Measurements from ENCODE around the gene FAM8A1. TPM values are rescaled to one million over a fixed set of nuclear protein-coding genes. Genes with fewer than 3 reads are reported as not detected.

The FAM8A1 gene
- total and polyA plus RNA-seq, 2 of the 13 experiments (the other 11 are each of a cell fraction or from before 2014, with no cell fraction given) = 30.5 to 34.3 TPM

DNA sequence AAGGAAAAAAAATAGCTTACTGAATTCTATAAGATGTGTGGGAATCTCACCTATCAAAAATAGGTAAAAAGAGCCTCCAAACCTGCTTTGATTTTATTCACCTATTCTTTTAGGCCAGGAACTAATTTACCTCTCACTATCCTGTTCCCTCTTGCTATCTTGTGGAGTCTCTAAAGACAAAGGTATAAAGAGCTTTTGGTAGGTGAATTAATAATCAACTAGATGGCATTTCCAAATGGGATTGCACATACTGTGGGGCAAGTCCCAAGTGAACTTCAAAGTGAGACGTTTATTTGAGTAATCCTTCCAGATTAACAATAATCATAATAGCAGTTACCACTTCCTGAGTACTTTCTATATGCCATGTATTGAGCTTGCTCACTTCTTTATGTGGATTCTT lies 2.8 kb downstream of the FAM8A1 start (continued):
- TF ChIP-seq ZNF883 (CRISPR knock-in tag; IDR thresholded peaks at IDR 0.05; ENCODE audit: not compliant biosample characterization) (no peak), RXRA (CRISPR knock-in tag; IDR thresholded peaks at IDR 0.05) (no peak), SP4 (CRISPR knock-in tag; IDR thresholded peaks at IDR 0.05) (no peak), CENPX (CRISPR knock-in tag; IDR thresholded peaks at IDR 0.05) (no peak), SMAD3 (CRISPR knock-in tag; IDR thresholded peaks at IDR 0.05) (no peak), ZKSCAN5 (CRISPR knock-in tag; IDR thresholded peaks at IDR 0.05) (no peak), GABPA (IDR thresholded peaks at IDR 0.05; ENCODE audit: low read depth, low read length) (no peak), GABPA (CRISPR knock-in tag; IDR thresholded peaks at IDR 0.05; ENCODE audit: low read depth) (0 out of 2 replicates have a peak, but pooled peaks have one; percentile 4), ZNF720 (CRISPR knock-in tag; IDR thresholded peaks at IDR 0.05) (no peak), TOPORS (CRISPR knock-in tag; IDR thresholded peaks at IDR 0.05) (no peak), ZMAT3 (CRISPR knock-in tag; conservative IDR thresholded peaks at IDR 0.05) (no peak), SMC3 (IDR thresholded peaks at IDR 0.05; ENCODE audit: low read length) (no peak), BRCA1 (CRISPR knock-in tag; IDR thresholded peaks at IDR 0.05) (no peak), TCF7L2 (IDR thresholded peaks at IDR 0.05; ENCODE audit: low read depth, low read length) (peak; percentile 85), TAF15 (IDR thresholded peaks at IDR 0.05; ENCODE audit: low read depth, low read length, poor library complexity, severe bottlenecking) (no peak), ZNF230 (CRISPR knock-in tag; IDR thresholded peaks at IDR 0.05) (no peak), SOX5 (CRISPR knock-in tag; IDR thresholded peaks at IDR 0.05; ENCODE audit: borderline replicate concordance) (peak; percentile 62; the same call in 1 of the 2 replicates), ARNTL (CRISPR knock-in tag; IDR thresholded peaks at IDR 0.05) (no peak), NFIC (IDR thresholded peaks at IDR 0.05; ENCODE audit: low read length) (peak; percentile 44; the same call in 1 of the 2 replicates), PCBP2 (optimal IDR thresholded peaks at IDR 0.05; ENCODE audit: low read depth, low read length, poor library complexity, severe bottlenecking) (no peak), ZNF33A (CRISPR knock-in tag; IDR thresholded peaks at IDR 0.05; ENCODE audit: borderline replicate concordance) (no peak), ELF4 (CRISPR knock-in tag; IDR thresholded peaks at IDR 0.05; ENCODE audit: borderline replicate concordance) (0 out of 2 replicates have a peak, but pooled peaks have one; percentile 36)
- TF ChIP-seq, protein P1, sequence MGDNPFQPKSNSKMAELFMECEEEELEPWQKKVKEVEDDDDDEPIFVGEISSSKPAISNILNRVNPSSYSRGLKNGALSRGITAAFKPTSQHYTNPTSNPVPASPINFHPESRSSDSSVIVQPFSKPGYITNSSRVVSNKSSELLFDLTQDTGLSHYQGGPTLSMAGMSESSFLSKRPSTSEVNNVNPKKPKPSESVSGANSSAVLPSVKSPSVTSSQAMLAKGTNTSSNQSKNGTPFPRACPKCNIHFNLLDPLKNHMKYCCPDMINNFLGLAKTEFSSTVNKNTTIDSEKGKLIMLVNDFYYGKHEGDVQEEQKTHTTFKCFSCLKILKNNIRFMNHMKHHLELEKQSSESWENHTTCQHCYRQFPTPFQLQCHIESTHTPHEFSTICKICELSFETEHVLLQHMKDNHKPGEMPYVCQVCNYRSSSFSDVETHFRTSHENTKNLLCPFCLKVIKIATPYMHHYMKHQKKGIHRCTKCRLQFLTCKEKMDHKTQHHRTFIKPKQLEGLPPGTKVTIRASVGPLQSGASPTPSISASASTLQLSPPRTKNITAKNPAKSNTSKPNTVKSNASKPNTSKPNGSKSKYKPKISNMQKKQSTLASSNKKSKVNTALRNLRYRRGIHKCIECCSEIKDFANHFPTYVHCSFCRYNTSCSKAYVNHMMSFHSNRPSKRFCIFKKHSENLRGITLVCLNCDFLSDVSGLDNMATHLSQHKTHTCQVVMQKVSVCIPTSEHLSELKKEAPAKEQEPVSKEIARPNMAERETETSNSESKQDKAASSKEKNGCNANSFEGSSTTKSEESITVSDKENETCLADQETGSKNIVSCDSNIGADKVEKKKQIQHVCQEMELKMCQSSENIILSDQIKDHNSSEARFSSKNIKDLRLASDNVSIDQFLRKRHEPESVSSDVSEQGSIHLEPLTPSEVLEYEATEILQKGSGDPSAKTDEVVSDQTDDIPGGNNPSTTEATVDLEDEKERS (CRISPR knock-in tag; IDR thresholded peaks at IDR 0.05) = no peak
- TF ChIP-seq, protein P2, sequence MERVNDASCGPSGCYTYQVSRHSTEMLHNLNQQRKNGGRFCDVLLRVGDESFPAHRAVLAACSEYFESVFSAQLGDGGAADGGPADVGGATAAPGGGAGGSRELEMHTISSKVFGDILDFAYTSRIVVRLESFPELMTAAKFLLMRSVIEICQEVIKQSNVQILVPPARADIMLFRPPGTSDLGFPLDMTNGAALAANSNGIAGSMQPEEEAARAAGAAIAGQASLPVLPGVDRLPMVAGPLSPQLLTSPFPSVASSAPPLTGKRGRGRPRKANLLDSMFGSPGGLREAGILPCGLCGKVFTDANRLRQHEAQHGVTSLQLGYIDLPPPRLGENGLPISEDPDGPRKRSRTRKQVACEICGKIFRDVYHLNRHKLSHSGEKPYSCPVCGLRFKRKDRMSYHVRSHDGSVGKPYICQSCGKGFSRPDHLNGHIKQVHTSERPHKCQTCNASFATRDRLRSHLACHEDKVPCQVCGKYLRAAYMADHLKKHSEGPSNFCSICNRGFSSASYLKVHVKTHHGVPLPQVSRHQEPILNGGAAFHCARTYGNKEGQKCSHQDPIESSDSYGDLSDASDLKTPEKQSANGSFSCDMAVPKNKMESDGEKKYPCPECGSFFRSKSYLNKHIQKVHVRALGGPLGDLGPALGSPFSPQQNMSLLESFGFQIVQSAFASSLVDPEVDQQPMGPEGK (CRISPR knock-in tag; IDR thresholded peaks at IDR 0.05) = no peak
- TF ChIP-seq, protein P3, sequence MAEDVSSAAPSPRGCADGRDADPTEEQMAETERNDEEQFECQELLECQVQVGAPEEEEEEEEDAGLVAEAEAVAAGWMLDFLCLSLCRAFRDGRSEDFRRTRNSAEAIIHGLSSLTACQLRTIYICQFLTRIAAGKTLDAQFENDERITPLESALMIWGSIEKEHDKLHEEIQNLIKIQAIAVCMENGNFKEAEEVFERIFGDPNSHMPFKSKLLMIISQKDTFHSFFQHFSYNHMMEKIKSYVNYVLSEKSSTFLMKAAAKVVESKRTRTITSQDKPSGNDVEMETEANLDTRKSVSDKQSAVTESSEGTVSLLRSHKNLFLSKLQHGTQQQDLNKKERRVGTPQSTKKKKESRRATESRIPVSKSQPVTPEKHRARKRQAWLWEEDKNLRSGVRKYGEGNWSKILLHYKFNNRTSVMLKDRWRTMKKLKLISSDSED (CRISPR knock-in tag; IDR thresholded peaks at IDR 0.05) = no peak
